Liver (tissue), 9 donors: ENCODE results near the gene MBP. TPM values are rescaled to one million over a fixed set of nuclear protein-coding genes. Genes with fewer than 3 reads are reported as not detected.

Source experiments
- DNase-seq: peaks from one replicate; pipeline ENCODE4 v3.0.0-alpha.2; 2017; ENCODE audit warnings: low spot score
- H3K27ac ChIP-seq, 2 donors: one replicate each; pipeline ENCODE4 v1.7.0; 2013; ENCODE audit warnings: inconsistent platforms in 2 of 2, low read length in 2 of 2, control low read depth in 1 of 2, low read depth in 1 of 2, mild to moderate bottlenecking in 1 of 2
- H3K27me3 ChIP-seq, 4 donors: one replicate each; pipeline versions ENCODE4 v1.6.1 to v1.7.0; 2013; ENCODE audit warnings: low read length in 3 of 4, inconsistent platforms in 1 of 4, mild to moderate bottlenecking in 1 of 4, moderate library complexity in 1 of 4; ENCODE audit not compliant: control insufficient read depth in 4 of 4, insufficient read depth in 4 of 4
- H3K36me3 ChIP-seq, 4 donors: one replicate each; pipeline versions ENCODE4 v1.6.1 to v1.7.0; 2013; ENCODE audit warnings: low read length in 3 of 4, mild to moderate bottlenecking in 3 of 4, low read depth in 1 of 4, moderate library complexity in 1 of 4; ENCODE audit not compliant: control insufficient read depth in 4 of 4, insufficient read depth in 3 of 4
- H3K4me1 ChIP-seq, 4 donors: one replicate each; pipeline versions ENCODE4 v1.6.1 to v1.7.0; 2013; ENCODE audit warnings: low read length in 3 of 4, mild to moderate bottlenecking in 3 of 4, moderate library complexity in 1 of 4; ENCODE audit not compliant: control insufficient read depth in 4 of 4, insufficient read depth in 4 of 4
- H3K4me3 ChIP-seq, 3 donors: one replicate each; pipeline versions ENCODE4 v1.6.1 to v1.7.0; 2013; ENCODE audit warnings: low read length in 3 of 3, control low read depth in 1 of 3, low read depth in 1 of 3, mild to moderate bottlenecking in 1 of 3
- H3K9ac ChIP-seq, 2 donors: one replicate each; pipeline ENCODE4 v1.7.0; 2013; ENCODE audit warnings: low read length in 2 of 2, mild to moderate bottlenecking in 2 of 2, moderate library complexity in 2 of 2, control low read depth in 1 of 2, low read depth in 1 of 2
- H3K9me3 ChIP-seq, 4 donors: one replicate each; pipeline versions ENCODE4 v1.6.1 to v1.7.0; 2013; ENCODE audit warnings: low read length in 3 of 4; ENCODE audit not compliant: control insufficient read depth in 4 of 4
- ATF3 ChIP-seq: IDR thresholded peaks from 2 replicates; pipeline ENCODE4 v1.6.1; 2016; ENCODE audit warnings: antibody characterized with exemption
- CTCF ChIP-seq: fragments of 150-350 bp; IDR thresholded peaks from 2 replicates; pipeline ENCODE4 v1.5.1; 2017; ENCODE audit warnings: improper control_type of control experiment, low read depth, low read length; ENCODE audit not compliant: missing input control
- EGR1 ChIP-seq, 2 donors: IDR thresholded peaks; 2 replicates each; pipeline ENCODE4 v1.6.1; 2016 to 2018; ENCODE audit warnings: antibody characterized with exemption in 2 of 2, low read depth in 2 of 2
- FOXA1 ChIP-seq: IDR thresholded peaks from 2 replicates; pipeline ENCODE4 v1.6.1; 2016; ENCODE audit warnings: antibody characterized with exemption
- FOXA2 ChIP-seq: IDR thresholded peaks from 2 replicates; pipeline ENCODE4 v1.6.1; 2016; ENCODE audit warnings: antibody characterized with exemption
- GABPA ChIP-seq, 2 donors: IDR thresholded peaks in 1 of 2; conservative IDR thresholded peaks in 1 of 2; 2 replicates each; pipeline ENCODE4 v1.6.1; 2016; ENCODE audit warnings: antibody characterized with exemption in 2 of 2, mild to moderate bottlenecking in 1 of 2, moderate library complexity in 1 of 2
- HNF4A ChIP-seq, 2 donors: conservative IDR thresholded peaks; 2 replicates each; pipeline ENCODE4 v1.6.1; 2016; ENCODE audit warnings: antibody characterized with exemption in 2 of 2, mild to moderate bottlenecking in 2 of 2
- HNF4G ChIP-seq: IDR thresholded peaks from 2 replicates; pipeline ENCODE4 v1.6.1; 2016; ENCODE audit warnings: antibody characterized with exemption
- JUND ChIP-seq, 2 donors: IDR thresholded peaks; 2 replicates each; pipeline ENCODE4 v1.6.1; 2016; ENCODE audit warnings: antibody characterized with exemption in 2 of 2
- MAX ChIP-seq: IDR thresholded peaks from 2 replicates; pipeline ENCODE4 v1.6.1; 2016; ENCODE audit warnings: antibody characterized with exemption
- NR2F2 ChIP-seq: IDR thresholded peaks from 2 replicates; pipeline ENCODE4 v1.6.1; 2016; ENCODE audit warnings: antibody characterized with exemption
- RAD21 ChIP-seq, 2 donors: IDR thresholded peaks; 2 replicates each; pipeline ENCODE4 v1.6.1; 2016; ENCODE audit warnings: antibody characterized with exemption in 2 of 2, mild to moderate bottlenecking in 2 of 2
- REST ChIP-seq: IDR thresholded peaks from 2 replicates; pipeline ENCODE4 v1.6.1; 2016; ENCODE audit warnings: antibody characterized with exemption, mild to moderate bottlenecking
- RXRA ChIP-seq, 2 donors: IDR thresholded peaks; 2 replicates each; pipeline ENCODE4 v1.6.1; 2017 to 2018; ENCODE audit warnings: antibody characterized with exemption in 2 of 2, mild to moderate bottlenecking in 1 of 2
- SP1 ChIP-seq: IDR thresholded peaks from 2 replicates; pipeline ENCODE4 v1.6.1; 2018; ENCODE audit warnings: antibody characterized with exemption, mild to moderate bottlenecking
- TAF1 ChIP-seq: conservative IDR thresholded peaks from 2 replicates; pipeline ENCODE4 v1.6.1; 2016; ENCODE audit warnings: antibody characterized with exemption, mild to moderate bottlenecking
- YY1 ChIP-seq: IDR thresholded peaks from 2 replicates; pipeline ENCODE4 v1.6.1; 2016; ENCODE audit warnings: antibody characterized with exemption, mild to moderate bottlenecking
- ZBTB33 ChIP-seq: IDR thresholded peaks from 2 replicates; pipeline ENCODE4 v1.6.1; 2016; ENCODE audit warnings: antibody characterized with exemption
- WGBS: extraction: QIAGEN DNeasy Blood & Tissue Kit; methylation state at CpG from one replicate; pipeline ENCODE4 v1.1.7; 2013; 5-methylcytosine and 5-hydroxymethylcytosine counted together
- polyA plus RNA-seq, 2 donors: library from polyadenylated mRNA; stranded (reverse) in 1 of 2; unstranded in 1 of 2; fragments of 200-250 nt in 1 of 2; fragments of >200 nt in 1 of 2; fragmentation: Nextera tagmentation in 1 of 2; extraction: Ambion mirVana in 1 of 2; gene quantifications; one replicate each; pipeline versions ENCODE4 v1.2.1 to v1.2.3, GENCODE V29; 2013 to 2015
- total RNA-seq, 2 donors: library from RNA; depleted of rRNA; stranded (reverse); fragments of >200 nt; gene quantifications; one replicate each; pipeline ENCODE4 v1.2.3, GENCODE V29; 2014
- donor health status: healthy.
- donor health status: healthy.
- donor health status: healthy.
- donor health status: healthy.
- donor health status: healthy.

The MBP gene
- total and polyA plus RNA-seq, 4 donors: 9.7 to 23.3 (median 17.7) TPM

GRCh38 chr18:77068321-77069312, 64.0 kb downstream of the MBP start:
- DNase-seq: no peak
- TF ChIP-seq FOXA2 (no peak), RAD21 (IDR thresholded peaks at IDR 0.05) (peak; percentile 26), YY1 (no peak), ZBTB33 (no peak), FOXA1 (no peak), TAF1 (no peak), CTCF (no peak), REST (no peak), JUND (IDR thresholded peaks at IDR 0.05) (no peak), NR2F2 (peak; percentile 29), MAX (no peak), ATF3 (no peak), EGR1 (IDR thresholded peaks at IDR 0.05; ENCODE audit: low read depth in 2 of 2) (no peak), HNF4A (conservative IDR thresholded peaks at IDR 0.05) (no peak), HNF4G (no peak), RXRA (IDR thresholded peaks at IDR 0.05) (peak; percentile 20 to 32), SP1 (no peak), GABPA (IDR thresholded peaks at IDR 0.05 in 1 of 2, conservative IDR thresholded peaks at IDR 0.05 in 1 of 2) (no peak)
- Histone ChIP-seq H3K4me1 (peaks cover 1 to 11% (median 6%) of the 10 kb centered on the region in 4 donors), H3K27me3 (no peaks in the 10 kb centered on the region), H3K27ac (peak overlapping the region; percentile 72 to 75), H3K9me3 (no peaks in the 10 kb centered on the region), H3K36me3 (peaks cover 0 to 11% (median 7%) of the 10 kb centered on the region in 4 donors), H3K9ac (no peak overlapping the region), H3K4me3 (no peak overlapping the region)
- 66% methylated on average over 15 of the region's 15 CpGs for WGBS
